A549 (cell line): ENCODE results near the gene ZNF605. TPM values are rescaled to one million over a fixed set of nuclear protein-coding genes. Genes with fewer than 3 reads are reported as not detected.

Experiments used
- ATAC-seq, 2 experiments: fragments of 200-7000 bp in 1 of 2; fragments of >200 bp in 1 of 2; cut with Nextera tagmentation in 1 of 2; cut with Tn5 transposase in 1 of 2; 3 replicates each; pipeline versions ENCODE4 v1.8.0 to v1.9.1; 2018 to 2020; ENCODE audit warnings: mild to moderate bottlenecking in 1 of 2, moderate library complexity in 1 of 2
- CTCF ChIA-PET: fragments of 300-600 bp; sonication (Branson Sonifier 250); formaldehyde crosslinking; extraction: SDS; loops from one replicate; lab custom pipeline; 2021; ENCODE audit warnings: antibody characterized with exemption, inconsistent platforms; lab: Yijun Ruan, JAX
- POLR2A ChIA-PET: fragments of 350-600 bp; formaldehyde crosslinking; extraction: SDS; loops from one replicate; lab custom pipeline; 2021; ENCODE audit warnings: antibody characterized with exemption, inconsistent platforms; lab: Yijun Ruan, JAX
- DNase-seq, 2 experiments: peaks; one replicate each; pipeline versions ENCODE4 v3.0.0 to v3.0.0-alpha.2; 2011 to 2016; ENCODE audit warnings: low read depth in 1 of 2, low spot score in 1 of 2
- FAIRE-seq: peaks from 2 replicates; lab custom pipeline; 2011; peaks lifted over from hg19 to GRCh38; lab: Jason Lieb, UNC
- H3K27ac ChIP-seq, 2 experiments: fragments of >200 bp; sonication (Bioruptor Twin); formaldehyde crosslinking; 3 replicates each; pipeline ENCODE4 v1.5.1; 2016 to 2017
- H3K4me1 ChIP-seq: fragments of >200 bp; sonication (Bioruptor Twin); formaldehyde crosslinking; 3 replicates; pipeline ENCODE4 v1.6.1; 2016
- H3K4me2 ChIP-seq: fragments of >200 bp; sonication (Bioruptor Twin); formaldehyde crosslinking; 3 replicates; pipeline ENCODE4 v1.6.1; 2016
- H3K4me3 ChIP-seq: fragments of >200 bp; sonication (Bioruptor Twin); formaldehyde crosslinking; 3 replicates; pipeline ENCODE4 v1.5.1; 2016
- H3K9me3 ChIP-seq: fragments of >200 bp; sonication (Bioruptor Twin); formaldehyde crosslinking; 3 replicates; pipeline ENCODE4 v1.6.1; 2016
- EHF ChIP-seq: fragments of 250-450 bp; sonication (Bioruptor Pico); IDR thresholded peaks from 2 replicates; pipeline ENCODE4 v1.5.0; 2020; ENCODE audit warnings: mild to moderate bottlenecking
- EP300 ChIP-seq, 2 experiments: fragments of >200 bp; sonication (Bioruptor Twin); formaldehyde crosslinking; IDR thresholded peaks; 2 replicates in 1 of 2; 3 replicates in 1 of 2; pipeline ENCODE4 v1.6.1; 2016 to 2017
- HOXB13 ChIP-seq: fragments of 250-450 bp; sonication (Bioruptor Pico); IDR thresholded peaks from 2 replicates; pipeline ENCODE4 v1.5.0; 2020; ENCODE audit warnings: low read depth, mild to moderate bottlenecking, moderate library complexity
- NPAS2 ChIP-seq: fragments of 250-450 bp; sonication (Bioruptor Pico); IDR thresholded peaks from 2 replicates; pipeline ENCODE4 v1.8.0; 2022; ENCODE audit warnings: mild to moderate bottlenecking, moderate library complexity, borderline replicate concordance
- POLR2AphosphoS2 ChIP-seq: conservative IDR thresholded peaks from 2 replicates; pipeline ENCODE4 v1.6.1; 2012; ENCODE audit warnings: low read length, improper control_type of control experiment, inconsistent platforms
- RAD21 ChIP-seq, 2 experiments: fragments of >200 bp in 1 of 2; sonication (Bioruptor Twin) in 1 of 2; formaldehyde crosslinking in 1 of 2; IDR thresholded peaks in 1 of 2; conservative IDR thresholded peaks in 1 of 2; 2 replicates in 1 of 2; 3 replicates in 1 of 2; pipeline ENCODE4 v1.6.1; 2012 to 2018; ENCODE audit warnings: inconsistent platforms in 1 of 2
- RFX5 ChIP-seq: fragments of 450-650 bp; IDR thresholded peaks from 2 replicates; pipeline ENCODE4 v1.7.1; 2014; ENCODE audit warnings: antibody characterized with exemption, mild to moderate bottlenecking, moderate library complexity
- RNF2 ChIP-seq: fragments of 200-600 bp; sonication (generic); IDR thresholded peaks from 2 replicates; pipeline ENCODE4 v1.6.1; 2016; ENCODE audit warnings: low read depth, mild to moderate bottlenecking, antibody characterized with exemption, moderate library complexity, borderline replicate concordance
- SREBF2 ChIP-seq: fragments of 450-650 bp; IDR thresholded peaks from 2 replicates; pipeline ENCODE4 v1.6.1; 2014; ENCODE audit warnings: mild to moderate bottlenecking, moderate library complexity
- ZFP36 ChIP-seq: fragments of 450-650 bp; IDR thresholded peaks from 2 replicates; pipeline ENCODE4 v1.6.1; 2014; ENCODE audit warnings: borderline replicate concordance; ENCODE audit not compliant: partially characterized antibody
- ZNF302 ChIP-seq: fragments of 250-450 bp; sonication (Bioruptor Pico); IDR thresholded peaks from 2 replicates; pipeline ENCODE4 v1.9.0; 2021; ENCODE audit warnings: inconsistent platforms, mild to moderate bottlenecking, moderate library complexity
- ZSCAN20 ChIP-seq: fragments of 250-450 bp; sonication (Bioruptor Pico); IDR thresholded peaks from 2 replicates; pipeline ENCODE4 v1.8.0; 2022; ENCODE audit warnings: mild to moderate bottlenecking, moderate library complexity
- WGBS: methylation state at CpG from one replicate; pipeline ENCODE4 v1.1.6; 2017; ENCODE audit errors: missing lambda C conversion rate; 5-methylcytosine and 5-hydroxymethylcytosine counted together
- polyA plus RNA-seq, 4 experiments: library from polyadenylated mRNA; depleted of rRNA in 3 of 4; stranded (reverse); fragments of >200 nt; fragmentation: RNase III in 1 of 4; extraction: RNeasy Plus Mini Kit Qiagen cat#74134 plus additional on column Dnase treatment in 1 of 4; gene quantifications; 2 replicates in 3 of 4; 3 replicates in 1 of 4; pipeline ENCODE4 v1.2.3, GENCODE V29; 2011 to 2017
- TF ChIP-seq, protein P1 (sequence below): fragments of 250-450 bp; sonication (Bioruptor Pico); IDR thresholded peaks from 2 replicates; pipeline ENCODE4 v1.5.0; 2021; ENCODE audit warnings: mild to moderate bottlenecking, moderate library complexity, borderline replicate concordance
- TF ChIP-seq, protein P2 (sequence below): fragments of 250-450 bp; sonication (Bioruptor Pico); IDR thresholded peaks from 2 replicates; pipeline ENCODE4 v1.5.0; 2020; ENCODE audit warnings: low read depth, mild to moderate bottlenecking, moderate library complexity
- TF ChIP-seq, protein P3 (sequence below): fragments of >200 bp; sonication (Bioruptor Twin); formaldehyde crosslinking; IDR thresholded peaks from 3 replicates; pipeline ENCODE4 v1.6.1; 2016
- TF ChIP-seq, protein P4 (sequence below): fragments of 450-650 bp; IDR thresholded peaks from 2 replicates; pipeline ENCODE4 v1.6.1; 2014; ENCODE audit warnings: antibody characterized with exemption

The ZNF605 gene
- polyA plus RNA-seq, 2 of the 4 experiments (the other 2 are of a cell fraction) = 5.6 to 18.2 TPM

DNA sequence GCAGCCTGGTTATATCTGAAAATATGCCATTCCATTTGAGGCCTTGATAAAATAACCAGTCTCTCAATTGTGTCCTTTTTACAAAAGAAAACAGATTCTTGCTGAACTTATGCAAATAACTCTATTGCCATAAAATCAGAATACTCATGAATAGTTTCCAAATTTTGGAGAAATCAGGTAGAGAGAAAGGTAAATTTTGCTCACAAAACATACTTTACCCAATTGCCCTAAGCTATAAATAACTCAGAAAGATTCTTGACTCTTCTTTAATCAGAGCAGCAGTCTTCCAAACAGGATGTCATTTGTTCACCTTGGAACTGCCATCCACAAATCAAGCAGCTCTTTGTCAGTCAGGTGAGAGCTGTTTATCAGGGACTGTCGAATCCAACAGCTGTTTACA is 42.6 kb upstream of the ZNF605 start:
- ATAC-seq (no peak), DNase-seq (no peak), FAIRE-seq (no peak)
- Histone ChIP-seq H3K4me3 (no peak overlapping the region), H3K27ac (no peak overlapping the region), H3K4me1 (no peaks in the 10 kb centered on the region), H3K4me2 (no peak overlapping the region), H3K9me3 (peaks cover 93% of the 10 kb centered on the region)
- TF ChIP-seq, protein P1, sequence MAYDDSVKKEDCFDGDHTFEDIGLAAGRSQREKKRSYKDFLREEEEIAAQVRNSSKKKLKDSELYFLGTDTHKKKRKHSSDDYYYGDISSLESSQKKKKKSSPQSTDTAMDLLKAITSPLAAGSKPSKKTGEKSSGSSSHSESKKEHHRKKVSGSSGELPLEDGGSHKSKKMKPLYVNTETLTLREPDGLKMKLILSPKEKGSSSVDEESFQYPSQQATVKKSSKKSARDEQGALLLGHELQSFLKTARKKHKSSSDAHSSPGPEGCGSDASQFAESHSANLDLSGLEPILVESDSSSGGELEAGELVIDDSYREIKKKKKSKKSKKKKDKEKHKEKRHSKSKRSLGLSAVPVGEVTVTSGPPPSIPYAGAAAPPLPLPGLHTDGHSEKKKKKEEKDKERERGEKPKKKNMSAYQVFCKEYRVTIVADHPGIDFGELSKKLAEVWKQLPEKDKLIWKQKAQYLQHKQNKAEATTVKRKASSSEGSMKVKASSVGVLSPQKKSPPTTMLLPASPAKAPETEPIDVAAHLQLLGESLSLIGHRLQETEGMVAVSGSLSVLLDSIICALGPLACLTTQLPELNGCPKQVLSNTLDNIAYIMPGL (CRISPR knock-in tag) = no peak
- 0% methylated on average over 1 of the region's 1 CpG for WGBS
- ChIA-PET POLR2A (no interaction called here), CTCF (no interaction called here)

DNA sequence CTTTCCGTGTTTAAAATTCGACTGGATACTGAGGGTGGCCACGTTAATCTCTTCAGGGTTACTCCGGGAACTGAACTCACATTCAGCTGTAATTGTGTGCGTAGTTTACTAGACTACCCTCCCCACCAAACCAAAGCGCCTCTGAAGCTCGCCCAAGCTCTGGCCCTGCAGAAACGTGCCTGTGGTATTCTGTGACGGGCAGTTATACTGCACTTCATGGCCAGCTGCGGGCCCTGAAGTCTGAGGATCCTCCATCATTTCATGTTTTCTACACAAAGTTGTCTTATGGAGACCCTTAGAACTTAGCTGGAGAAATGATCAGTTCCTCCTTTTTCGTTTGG is 30.7 kb upstream of the ZNF605 start:
- TF ChIP-seq RNF2 = no peak
- no peak for TF ChIP-seq HOXB13 (CRISPR knock-in tag)
- TF ChIP-seq ZNF302 (CRISPR knock-in tag) = no peak
- TF ChIP-seq SREBF2 = no peak
- no peak for TF ChIP-seq EP300 (IDR thresholded peaks at IDR 0.05)
- TF ChIP-seq NPAS2 (CRISPR knock-in tag) = no peak
- no peak for TF ChIP-seq ZSCAN20 (CRISPR knock-in tag)
- TF ChIP-seq, protein P2, sequence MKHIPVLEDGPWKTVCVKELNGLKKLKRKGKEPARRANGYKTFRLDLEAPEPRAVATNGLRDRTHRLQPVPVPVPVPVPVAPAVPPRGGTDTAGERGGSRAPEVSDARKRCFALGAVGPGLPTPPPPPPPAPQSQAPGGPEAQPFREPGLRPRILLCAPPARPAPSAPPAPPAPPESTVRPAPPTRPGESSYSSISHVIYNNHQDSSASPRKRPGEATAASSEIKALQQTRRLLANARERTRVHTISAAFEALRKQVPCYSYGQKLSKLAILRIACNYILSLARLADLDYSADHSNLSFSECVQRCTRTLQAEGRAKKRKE (CRISPR knock-in tag) = no peak
- TF ChIP-seq, protein P3, sequence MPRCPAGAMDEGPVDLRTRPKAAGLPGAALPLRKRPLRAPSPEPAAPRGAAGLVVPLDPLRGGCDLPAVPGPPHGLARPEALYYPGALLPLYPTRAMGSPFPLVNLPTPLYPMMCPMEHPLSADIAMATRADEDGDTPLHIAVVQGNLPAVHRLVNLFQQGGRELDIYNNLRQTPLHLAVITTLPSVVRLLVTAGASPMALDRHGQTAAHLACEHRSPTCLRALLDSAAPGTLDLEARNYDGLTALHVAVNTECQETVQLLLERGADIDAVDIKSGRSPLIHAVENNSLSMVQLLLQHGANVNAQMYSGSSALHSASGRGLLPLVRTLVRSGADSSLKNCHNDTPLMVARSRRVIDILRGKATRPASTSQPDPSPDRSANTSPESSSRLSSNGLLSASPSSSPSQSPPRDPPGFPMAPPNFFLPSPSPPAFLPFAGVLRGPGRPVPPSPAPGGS = no peak
- TF ChIP-seq, protein P4, sequence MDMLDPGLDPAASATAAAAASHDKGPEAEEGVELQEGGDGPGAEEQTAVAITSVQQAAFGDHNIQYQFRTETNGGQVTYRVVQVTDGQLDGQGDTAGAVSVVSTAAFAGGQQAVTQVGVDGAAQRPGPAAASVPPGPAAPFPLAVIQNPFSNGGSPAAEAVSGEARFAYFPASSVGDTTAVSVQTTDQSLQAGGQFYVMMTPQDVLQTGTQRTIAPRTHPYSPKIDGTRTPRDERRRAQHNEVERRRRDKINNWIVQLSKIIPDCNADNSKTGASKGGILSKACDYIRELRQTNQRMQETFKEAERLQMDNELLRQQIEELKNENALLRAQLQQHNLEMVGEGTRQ = no peak
- no peak for TF ChIP-seq EHF
- no peak for TF ChIP-seq RAD21 (conservative IDR thresholded peaks at IDR 0.05 in 1 of 2, IDR thresholded peaks at IDR 0.05 in 1 of 2)
- no peak for TF ChIP-seq ZFP36
- TF ChIP-seq POLR2AphosphoS2 = no peak
- no peak for TF ChIP-seq RFX5
- peak overlapping the region; percentile 77 to 89 for H3K27ac ChIP-seq
- FAIRE-seq = no peak
- 4% methylated on average over 11 of the region's 11 CpGs for WGBS
- peak; percentile 20 to 25 for DNase-seq
- peak; percentile 44 to 47 for ATAC-seq
- POLR2A ChIA-PET = interaction anchor here (0.9 to 2.6 kb wide), 3 partner anchors 51 to 194 kb away, joined by 3 to 15 read pairs (median 6); partner anchors contain the start of genes ZNF268 and ZNF84
- no peaks in the 10 kb centered on the region for H3K4me1 ChIP-seq
- H3K4me3 ChIP-seq = peak overlapping the region; percentile 76
- peaks cover 83% of the 10 kb centered on the region for H3K9me3 ChIP-seq
- H3K4me2 ChIP-seq = peak overlapping the region; percentile 69
- CTCF ChIA-PET = interaction anchor here (0.7 to 1.7 kb wide), 2 partner anchors 9 to 100 kb away, joined by 3 to 5 read pairs; partner anchors contain the start of gene CHFR
